ENCODE results near the gene ALDH1B1.

ALDH1B1 gene

DNA sequence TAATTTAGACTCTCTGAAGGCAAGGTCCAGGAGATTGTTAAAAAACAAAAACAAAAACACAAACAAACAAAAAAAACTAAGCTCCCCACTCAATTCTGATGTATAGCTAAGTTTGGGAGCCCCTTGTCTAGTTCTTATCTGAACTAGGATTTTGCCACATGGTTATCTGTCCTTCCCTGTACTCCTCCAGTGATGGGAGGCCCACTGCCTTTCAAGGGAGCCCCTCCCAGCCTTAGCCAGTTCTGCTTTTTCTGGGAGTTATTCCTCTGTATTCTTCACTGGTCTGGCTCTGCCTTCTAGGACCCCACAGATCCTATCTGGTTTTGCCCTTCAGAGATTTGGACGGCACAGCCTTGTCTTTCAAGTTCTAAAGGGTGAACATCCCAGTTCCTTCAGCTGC, 2.1 kb upstream of the ALDH1B1 start:
- no peak for DNase-seq (ENCODE audit: low read depth)
- H3K4me3 ChIP-seq (ENCODE audit: low read depth, low read length) = no peak overlapping the region
- TF ChIP-seq POLR2A (IDR thresholded peaks at IDR 0.05; ENCODE audit: extremely low read depth, insufficient read length) (no peak), MYC (IDR thresholded peaks at IDR 0.05; ENCODE audit: low read depth, low read length) (no peak)
- TF ChIP-seq, protein P1, sequence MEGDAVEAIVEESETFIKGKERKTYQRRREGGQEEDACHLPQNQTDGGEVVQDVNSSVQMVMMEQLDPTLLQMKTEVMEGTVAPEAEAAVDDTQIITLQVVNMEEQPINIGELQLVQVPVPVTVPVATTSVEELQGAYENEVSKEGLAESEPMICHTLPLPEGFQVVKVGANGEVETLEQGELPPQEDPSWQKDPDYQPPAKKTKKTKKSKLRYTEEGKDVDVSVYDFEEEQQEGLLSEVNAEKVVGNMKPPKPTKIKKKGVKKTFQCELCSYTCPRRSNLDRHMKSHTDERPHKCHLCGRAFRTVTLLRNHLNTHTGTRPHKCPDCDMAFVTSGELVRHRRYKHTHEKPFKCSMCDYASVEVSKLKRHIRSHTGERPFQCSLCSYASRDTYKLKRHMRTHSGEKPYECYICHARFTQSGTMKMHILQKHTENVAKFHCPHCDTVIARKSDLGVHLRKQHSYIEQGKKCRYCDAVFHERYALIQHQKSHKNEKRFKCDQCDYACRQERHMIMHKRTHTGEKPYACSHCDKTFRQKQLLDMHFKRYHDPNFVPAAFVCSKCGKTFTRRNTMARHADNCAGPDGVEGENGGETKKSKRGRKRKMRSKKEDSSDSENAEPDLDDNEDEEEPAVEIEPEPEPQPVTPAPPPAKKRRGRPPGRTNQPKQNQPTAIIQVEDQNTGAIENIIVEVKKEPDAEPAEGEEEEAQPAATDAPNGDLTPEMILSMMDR (IDR thresholded peaks at IDR 0.05; ENCODE audit: low read depth, low read length) = no peak
- TF ChIP-seq, protein P2, sequence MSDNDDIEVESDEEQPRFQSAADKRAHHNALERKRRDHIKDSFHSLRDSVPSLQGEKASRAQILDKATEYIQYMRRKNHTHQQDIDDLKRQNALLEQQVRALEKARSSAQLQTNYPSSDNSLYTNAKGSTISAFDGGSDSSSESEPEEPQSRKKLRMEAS (IDR thresholded peaks at IDR 0.05; ENCODE audit: low read depth, low read length) = no peak

DNA sequence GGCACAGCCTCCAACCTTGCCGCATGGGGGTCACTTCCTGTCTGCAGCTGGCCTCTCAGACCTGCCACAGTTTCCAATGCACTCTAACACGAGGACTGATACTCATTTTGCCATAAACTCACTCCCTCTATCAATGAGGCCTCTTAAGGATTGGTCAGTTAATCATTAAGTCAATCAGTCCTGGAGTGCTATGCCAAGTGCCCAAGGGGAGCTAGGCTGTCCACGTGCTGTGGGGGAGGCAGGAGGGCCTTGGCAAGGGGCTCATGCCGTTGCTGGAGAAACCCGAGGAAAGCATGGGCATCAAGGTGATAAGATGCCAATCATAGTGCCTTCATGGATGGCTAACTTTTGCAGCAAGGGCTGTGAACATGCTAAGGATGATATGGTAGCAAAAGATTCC, 1.7 kb upstream of the ALDH1B1 start:
- TF ChIP-seq, protein P2 (IDR thresholded peaks at IDR 0.05; ENCODE audit: low read depth, low read length) = no peak
- no peak overlapping the region for H3K4me3 ChIP-seq (ENCODE audit: low read depth, low read length)
- DNase-seq (ENCODE audit: low read depth) = no peak

DNA sequence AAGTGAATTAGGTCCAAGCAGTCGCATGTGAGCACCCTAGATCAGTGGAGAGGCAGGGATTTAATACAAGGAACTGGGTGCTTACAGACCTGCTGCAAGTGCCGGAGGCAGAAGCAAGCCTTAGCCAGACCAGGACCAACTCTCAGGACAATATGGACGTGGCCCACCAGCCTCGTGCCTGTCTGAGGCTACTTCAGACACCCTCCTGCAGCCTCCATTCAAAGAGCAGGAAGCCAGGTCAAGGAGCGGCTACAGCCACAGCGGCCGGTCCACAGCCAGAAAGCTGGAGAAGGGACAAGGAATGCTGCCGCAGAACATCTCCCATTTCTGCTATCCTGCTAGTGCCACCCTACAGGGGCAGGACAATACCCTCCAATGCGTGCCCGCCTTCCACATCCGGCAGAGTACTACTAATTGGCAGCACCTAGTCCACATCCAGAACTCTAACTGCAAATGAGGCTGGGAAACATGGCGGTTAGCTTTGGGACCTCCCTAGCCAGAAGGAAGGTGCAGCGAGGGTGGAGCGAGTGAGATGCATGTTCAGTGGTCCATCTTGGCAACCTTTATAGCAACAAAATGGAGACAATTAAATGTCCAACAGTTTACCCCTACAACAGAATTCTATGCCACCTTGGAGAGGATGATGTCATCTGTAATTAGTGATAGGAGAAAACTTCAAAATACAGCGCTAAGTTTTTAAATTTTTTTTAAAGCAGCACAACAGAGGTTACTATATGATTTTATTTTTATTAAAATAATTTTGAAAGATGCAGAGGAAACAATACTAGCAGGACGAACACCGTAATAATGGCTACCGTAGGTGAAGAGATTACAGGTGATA, 1.0 kb upstream of the ALDH1B1 start:
- no peak for DNase-seq (ENCODE audit: low read depth)
- H3K4me3 ChIP-seq (ENCODE audit: low read depth, low read length) = peak overlapping the region; percentile 57
- no peak for TF ChIP-seq MYC (IDR thresholded peaks at IDR 0.05; ENCODE audit: low read depth, low read length)
- no peak for TF ChIP-seq POLR2A (IDR thresholded peaks at IDR 0.05; ENCODE audit: extremely low read depth, insufficient read length)
- TF ChIP-seq, protein P2 (IDR thresholded peaks at IDR 0.05; ENCODE audit: low read depth, low read length) = no peak
- TF ChIP-seq, protein P1 (IDR thresholded peaks at IDR 0.05; ENCODE audit: low read depth, low read length) = no peak

DNA sequence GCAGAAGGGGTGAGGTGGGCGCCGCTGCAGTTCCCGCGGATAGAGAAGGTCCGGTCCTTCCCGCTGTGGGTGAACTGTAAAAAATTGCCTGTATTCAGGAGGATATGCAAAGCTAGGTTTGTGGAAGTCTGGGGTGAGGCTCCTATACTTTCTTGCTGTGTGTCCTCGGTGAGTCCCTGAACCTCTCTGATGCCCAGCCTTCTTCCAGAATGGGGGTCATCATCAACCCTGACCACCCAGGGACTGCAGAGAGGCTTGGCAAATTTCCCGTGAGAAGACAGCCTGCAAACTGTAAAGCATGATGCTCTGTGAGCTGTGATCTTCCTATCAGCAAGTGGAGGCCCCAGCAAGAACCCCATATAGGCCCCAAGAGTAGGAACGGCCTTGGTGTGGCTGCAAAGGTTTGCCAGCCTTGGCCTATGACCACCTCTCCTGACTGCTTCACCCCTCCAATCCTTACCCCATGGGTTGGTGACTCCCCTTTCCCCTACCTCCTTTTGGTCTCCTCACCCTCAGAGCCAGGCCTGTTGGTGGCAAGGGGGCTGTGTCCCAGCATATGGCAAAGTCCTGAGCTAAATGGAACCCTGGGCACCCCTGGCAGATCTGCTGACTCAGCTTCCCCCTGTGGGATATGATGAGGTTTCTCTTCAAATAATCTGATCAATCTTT, 760 bp downstream of the ALDH1B1 start:
- H3K4me3 ChIP-seq (ENCODE audit: low read depth, low read length) = peak overlapping the region; percentile 69
- TF ChIP-seq, protein P1 (IDR thresholded peaks at IDR 0.05; ENCODE audit: low read depth, low read length) = no peak
- TF ChIP-seq, protein P2 (IDR thresholded peaks at IDR 0.05; ENCODE audit: low read depth, low read length) = no peak
- no peak for TF ChIP-seq POLR2A (IDR thresholded peaks at IDR 0.05; ENCODE audit: extremely low read depth, insufficient read length)
- TF ChIP-seq MYC (IDR thresholded peaks at IDR 0.05; ENCODE audit: low read depth, low read length) = no peak
- DNase-seq (ENCODE audit: low read depth) = peak; percentile 4

DNA sequence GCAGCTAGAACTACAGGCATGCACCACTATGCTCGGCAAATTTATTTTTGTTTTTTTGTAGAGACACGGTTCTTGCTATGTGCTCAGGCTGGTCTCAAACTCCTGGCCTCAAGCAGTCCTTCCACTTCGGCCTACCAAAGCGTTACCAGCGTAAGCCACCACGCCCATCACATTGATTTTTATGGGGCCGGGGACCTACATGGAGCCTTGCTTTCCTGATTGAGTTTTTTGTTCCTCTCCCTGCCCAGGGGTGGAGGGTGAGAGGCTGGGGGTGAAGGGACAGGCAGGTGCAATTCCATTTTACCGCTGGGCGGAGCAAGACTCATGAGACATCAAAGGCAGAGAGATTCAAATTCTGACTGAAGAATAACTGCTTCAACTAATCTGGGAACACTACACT, 1.9 kb downstream of the ALDH1B1 start:
- no peak overlapping the region for H3K4me3 ChIP-seq (ENCODE audit: low read depth, low read length)
- TF ChIP-seq MYC (IDR thresholded peaks at IDR 0.05; ENCODE audit: low read depth, low read length) (no peak), POLR2A (IDR thresholded peaks at IDR 0.05; ENCODE audit: extremely low read depth, insufficient read length) (no peak)
- TF ChIP-seq, protein P2 (IDR thresholded peaks at IDR 0.05; ENCODE audit: low read depth, low read length) = no peak
- TF ChIP-seq, protein P1 (IDR thresholded peaks at IDR 0.05; ENCODE audit: low read depth, low read length) = no peak
- no peak for DNase-seq (ENCODE audit: low read depth)
